NCI-H82 (cell line): Measurements from ENCODE around the gene SPINK1.
A peak's percentile ranks its signal among the peaks of the same experiment; 100 is the strongest.
"Not testable (repeated sequence)": the region's sequence is repeated elsewhere in the genome, so short reads cannot be mapped to it uniquely, and the experiment has no call there.

Experiments used
- DNase-seq: peaks from one replicate; lab custom pipeline; 2025; lab: John Stamatoyannopoulos, UW

The SPINK1 gene

DNA sequence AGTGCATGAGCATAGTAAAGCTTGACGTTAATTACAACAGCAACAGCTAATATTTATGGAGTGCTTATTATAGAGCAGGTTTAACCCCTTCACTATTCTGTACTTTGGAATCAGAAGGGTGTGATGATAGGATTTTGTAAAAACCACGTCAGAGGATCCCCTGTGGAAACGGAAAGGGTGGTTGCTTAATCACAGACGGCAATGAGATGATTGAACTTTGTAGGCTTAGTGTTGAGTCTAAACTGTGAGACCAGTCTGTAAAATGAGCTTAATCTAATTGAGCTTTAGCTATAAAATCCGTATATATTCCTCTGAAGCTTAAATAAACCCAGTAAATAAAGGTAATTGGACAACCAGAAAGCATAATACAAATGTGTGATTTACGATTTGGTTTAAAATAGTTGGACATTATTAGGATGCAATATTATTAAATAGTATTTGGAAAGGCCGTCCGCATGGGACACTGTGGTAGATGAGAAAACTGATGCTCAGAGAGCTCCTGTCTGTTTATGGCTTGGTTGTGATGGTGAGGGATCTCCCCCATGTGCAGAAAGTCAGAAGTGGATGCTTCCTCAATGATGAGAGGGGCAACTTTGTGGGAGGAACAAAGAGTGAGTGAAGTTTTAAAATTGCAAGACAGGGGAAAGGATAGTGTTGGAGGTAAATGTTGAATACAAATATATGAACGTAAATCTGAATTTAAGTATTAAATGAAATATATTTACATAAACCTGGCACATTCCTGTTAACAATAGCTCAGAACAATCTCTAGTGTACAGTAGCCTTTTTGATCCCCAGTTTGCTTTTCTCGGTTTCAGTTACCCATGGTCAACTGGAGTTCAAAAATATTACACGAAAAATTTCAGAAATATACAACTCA lies 23.7 kb upstream of the SPINK1 start:
- DNase-seq = peak; percentile 46

DNA sequence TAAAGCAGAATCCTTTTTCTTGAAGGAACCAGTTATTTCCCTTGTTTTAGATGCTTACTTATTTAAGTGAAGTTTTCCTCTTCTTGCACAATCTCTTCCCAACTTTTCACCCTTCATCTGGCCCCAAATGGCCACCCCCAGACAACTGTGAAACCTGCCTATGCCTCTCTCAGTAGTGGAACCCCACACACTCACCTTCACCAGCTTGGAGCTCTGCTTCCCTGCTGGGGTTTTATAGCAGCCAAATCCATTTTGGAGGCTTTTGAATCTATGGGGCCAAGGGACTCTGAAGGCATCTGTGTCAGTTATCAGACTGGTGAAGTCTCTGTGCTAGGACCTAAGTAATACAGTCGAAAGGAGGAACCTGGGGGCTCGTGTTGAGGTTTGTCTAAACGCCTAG lies 22.9 kb upstream of the SPINK1 start:
- DNase-seq = peak; percentile 31

DNA sequence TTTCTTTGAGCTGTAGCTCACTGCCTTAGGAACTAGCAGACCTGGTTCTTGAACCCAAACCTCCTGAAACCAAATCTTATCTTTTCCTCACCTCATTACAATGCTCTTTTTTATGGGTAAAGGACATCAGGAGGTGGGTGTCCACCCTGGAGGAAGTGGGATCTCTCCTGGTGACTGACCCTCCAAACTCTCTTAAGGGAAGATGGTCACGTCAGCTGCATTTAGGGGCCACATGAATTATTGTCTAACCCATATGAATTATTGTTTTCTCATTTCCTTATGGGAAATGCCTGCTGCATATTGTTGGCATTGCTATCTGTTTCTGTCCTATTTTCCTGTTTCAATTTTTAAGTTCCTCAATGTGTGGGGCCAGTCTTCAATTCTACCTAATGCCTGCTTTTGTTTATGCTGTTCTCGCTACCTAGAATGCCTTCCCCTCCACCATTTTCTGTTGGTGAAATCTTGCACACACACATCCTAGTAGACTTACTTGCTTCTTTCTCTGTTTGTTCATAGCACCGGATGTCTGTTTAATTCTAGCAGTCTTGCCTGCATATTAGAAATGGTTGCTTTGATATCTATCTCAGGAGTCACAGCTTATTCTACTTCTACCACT lies 22.0 kb upstream of the SPINK1 start:
- no peak for DNase-seq

DNA sequence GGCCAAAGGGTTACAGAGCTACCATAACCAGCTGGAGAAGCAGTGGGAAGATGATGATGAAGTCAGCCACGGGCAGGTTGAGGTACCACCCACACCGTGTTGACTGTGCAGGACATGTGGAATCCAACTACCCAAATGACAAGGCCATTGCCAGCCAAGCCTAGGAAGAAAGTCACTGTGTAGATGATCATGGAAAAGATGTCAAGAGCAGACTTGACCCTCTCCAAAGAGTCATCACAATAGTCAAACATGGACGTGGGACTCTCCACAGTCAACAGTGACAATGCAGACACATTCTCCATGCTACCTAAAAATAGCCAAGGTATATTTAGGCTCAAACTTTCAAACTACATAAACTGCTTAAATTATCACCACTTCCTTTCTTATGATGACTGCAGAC lies 20.9 kb upstream of the SPINK1 start:
- no peak for DNase-seq

DNA sequence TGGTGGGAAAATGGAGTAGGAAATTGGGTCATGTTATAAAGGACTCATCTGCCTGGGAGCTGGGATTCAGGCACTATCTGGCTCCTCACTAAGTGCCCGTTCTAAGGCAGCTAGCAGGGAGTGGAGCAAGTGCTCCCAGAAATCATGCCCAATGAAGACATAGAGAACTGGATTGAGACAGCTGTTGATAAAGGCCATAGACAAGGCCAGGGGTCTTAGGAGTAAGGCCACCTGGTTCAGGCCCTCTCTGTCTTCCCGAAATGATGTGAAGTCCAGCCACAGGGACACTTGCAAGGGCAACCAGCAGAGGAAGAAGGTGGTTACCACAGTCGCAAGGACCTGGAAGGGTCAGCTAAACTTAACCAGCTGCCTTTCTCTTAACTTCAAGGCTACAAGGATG lies 20.1 kb upstream of the SPINK1 start:
- DNase-seq = no peak

DNA sequence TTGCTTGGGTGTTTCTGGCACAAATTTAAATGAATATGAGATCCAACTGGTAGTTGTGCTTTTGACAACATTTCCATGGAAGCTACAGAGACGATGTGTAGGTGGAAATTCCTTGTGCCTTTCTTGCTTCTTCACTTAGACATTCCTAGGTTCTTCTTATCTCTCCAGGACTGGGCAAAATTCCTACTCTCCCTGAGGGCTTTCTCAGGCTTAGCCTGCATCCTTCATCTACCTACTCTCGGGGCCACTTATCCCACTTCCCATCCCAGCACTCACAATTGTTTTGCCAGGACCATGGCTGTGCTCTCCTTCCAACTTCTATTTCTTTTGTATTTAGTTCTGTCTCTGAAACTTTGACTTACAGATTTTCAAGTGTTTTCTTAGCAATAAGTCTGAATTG lies 17.8 kb upstream of the SPINK1 start:
- no peak for DNase-seq

DNA sequence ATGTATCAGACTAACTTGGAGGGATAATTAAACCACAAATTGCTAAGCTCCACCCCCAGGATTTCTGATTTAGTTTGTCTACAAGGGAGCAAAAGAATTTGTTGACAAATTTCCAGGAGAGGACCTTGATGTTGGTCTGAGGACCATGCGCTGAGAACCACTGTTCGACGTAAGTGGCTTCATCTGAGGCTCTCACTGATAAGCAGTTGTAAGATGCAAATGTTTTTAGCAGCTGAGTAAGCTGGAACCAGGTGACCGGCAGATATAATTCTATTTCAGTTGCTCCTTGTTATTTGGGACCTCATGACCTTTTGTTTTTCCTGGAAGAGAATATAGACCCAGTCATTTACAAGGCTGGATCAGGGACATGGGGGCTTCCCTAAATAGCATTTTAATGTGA lies 14.1 kb upstream of the SPINK1 start:
- no peak for DNase-seq

DNA sequence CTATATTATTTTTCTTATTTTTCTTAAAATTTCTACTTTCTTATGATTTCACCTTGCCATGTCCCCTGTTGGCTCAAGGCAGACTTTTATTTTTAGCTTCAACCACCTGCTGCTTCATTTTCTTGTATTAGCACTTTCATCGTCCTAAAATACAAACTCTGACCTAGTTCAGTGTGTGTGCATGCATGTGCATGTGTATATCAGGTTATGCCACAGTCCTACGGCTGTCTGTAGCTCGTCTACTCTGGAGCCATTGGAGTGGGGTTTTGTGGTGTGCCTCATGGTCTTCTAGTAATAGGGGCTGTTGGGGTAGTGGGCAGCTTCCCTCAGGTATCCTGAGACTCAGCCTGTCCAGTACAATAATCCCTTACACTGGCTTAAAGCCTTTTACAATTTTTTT lies 13.4 kb upstream of the SPINK1 start:
- no peak for DNase-seq

DNA sequence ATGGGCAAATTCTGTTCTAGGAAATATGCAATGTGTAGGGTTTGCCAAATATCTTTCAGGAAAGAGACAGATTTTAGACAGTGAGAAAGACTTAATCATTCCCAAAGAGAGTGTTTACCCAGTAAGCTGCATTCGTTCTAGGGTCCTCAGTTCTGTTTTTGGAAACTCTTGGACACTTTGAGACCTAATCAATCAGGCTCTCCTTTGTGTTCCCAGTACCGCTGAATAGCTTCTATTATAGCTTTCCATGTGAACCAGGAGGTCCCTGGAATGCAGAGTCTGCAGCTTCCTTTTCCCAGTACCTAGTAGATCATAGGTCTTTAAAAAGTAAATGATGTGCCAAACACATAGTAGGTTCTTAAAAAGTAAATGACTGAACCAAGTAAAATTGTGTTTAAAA lies 11.4 kb upstream of the SPINK1 start:
- DNase-seq = no peak

DNA sequence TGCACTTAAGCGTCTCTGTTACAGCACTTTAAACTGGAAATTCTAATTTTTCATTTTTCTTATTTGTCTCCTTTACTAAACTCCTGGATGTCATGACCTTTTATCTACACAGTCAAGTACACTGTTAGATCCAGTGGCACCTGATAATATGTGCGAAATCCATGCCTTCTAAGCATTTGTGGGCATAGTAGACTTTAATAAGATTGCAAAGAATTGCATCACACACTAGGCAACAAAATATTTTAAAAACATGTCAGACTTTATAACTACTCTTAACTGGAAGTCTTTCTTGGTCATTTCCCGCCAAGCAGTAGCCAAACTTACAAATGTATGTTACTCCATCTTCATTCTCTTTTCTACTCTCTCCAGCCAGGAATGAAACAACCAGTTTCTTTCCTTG lies 5.0 kb upstream of the SPINK1 start:
- no peak for DNase-seq

DNA sequence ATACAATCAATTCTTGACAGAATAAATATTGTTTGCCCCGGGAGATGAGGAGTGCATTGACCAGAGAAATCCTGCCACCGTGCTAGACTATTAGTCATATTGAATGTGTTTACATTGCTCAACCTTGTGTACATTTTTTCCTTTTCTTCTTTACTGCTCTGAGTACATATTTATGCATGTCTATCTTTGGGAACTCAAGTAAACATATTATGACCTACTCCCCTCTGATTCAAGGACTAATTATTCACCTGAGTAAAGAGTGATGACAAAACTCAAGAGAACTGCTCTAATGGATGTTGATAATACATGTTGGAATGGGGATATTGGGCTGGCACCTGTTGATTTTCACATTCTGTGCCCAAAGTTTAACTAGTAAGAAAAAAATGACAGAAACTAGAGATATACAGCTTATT lies 3.9 kb upstream of the SPINK1 start:
- no peak for DNase-seq

DNA sequence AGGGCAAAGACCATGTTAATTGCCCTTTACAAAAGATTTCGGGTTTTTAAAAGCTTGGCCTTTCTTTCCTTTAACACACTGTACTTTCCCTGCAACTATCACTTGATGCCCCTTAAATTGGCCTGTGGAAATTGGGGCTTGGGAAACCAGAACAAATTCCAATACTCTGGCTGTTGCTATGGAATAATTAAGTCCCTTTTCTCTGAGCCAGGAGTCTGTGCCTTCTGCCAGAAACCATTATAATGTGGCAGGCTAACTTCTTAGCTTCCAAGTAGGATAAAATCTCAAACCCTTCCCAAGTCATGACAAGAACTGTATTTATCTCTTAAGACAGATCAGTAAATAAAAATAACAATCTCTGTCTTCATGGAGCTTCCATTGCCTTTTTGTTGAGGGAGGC lies 1.1 kb upstream of the SPINK1 start:
- no peak for DNase-seq

DNA sequence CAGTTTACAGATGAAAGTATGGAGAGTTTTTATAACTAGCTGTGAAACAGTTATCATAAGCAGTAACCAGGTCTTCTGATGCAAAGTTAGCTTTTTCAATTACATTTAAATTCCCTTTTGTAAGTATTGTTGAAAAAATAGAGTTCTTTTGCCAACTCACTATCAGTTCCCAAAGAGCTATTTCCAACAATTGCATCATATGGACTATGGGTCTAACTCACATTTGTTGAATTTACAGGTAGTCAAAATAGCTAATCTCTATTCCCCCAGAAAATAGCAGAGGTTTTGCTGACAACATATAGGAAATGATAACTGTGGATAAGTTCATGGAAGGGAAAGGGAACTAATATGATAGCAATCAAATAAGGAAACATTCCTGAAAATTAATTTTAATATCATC lies 1.4 kb downstream of the SPINK1 start:
- DNase-seq = no peak

DNA sequence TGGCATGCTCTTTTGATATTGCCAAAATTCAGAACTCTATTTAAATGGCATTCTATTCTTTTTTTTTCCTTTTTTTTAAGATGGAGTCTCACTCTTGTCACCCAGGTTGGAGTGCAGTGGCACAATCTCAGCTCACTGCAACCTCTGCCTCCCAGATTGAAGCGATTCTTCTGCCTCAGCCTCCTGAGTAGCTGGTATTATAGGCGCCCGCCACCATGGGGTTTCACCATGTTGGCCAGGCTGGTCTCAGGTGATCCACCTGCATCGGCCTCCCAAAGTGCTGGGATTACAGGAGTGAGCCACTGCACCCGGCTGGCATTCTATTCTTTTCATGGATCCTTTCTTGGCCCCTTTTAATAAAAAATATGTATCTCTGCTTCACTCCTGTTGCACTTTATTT lies 4.5 kb downstream of the SPINK1 start:
- DNase-seq = not testable (repeated sequence)

DNA sequence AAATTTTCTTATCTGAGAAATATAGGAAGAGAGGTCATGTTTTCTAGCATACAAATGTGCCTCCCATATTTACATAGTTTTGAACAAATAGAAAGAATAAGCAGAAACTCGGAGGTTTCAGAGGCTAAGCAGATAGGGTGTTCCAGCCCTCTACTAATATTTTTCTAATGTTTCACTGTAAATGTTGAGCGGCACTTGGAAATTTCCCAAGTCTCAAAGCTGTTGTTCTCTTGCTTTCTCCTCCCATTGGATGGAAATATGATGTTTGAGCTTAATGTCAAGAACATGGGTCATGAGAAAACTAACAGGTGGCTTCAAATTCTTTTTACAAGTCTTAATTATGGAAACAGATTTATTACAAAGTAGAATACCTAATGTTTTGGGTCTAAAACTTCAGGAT lies 5.1 kb downstream of the SPINK1 start:
- DNase-seq = no peak

DNA sequence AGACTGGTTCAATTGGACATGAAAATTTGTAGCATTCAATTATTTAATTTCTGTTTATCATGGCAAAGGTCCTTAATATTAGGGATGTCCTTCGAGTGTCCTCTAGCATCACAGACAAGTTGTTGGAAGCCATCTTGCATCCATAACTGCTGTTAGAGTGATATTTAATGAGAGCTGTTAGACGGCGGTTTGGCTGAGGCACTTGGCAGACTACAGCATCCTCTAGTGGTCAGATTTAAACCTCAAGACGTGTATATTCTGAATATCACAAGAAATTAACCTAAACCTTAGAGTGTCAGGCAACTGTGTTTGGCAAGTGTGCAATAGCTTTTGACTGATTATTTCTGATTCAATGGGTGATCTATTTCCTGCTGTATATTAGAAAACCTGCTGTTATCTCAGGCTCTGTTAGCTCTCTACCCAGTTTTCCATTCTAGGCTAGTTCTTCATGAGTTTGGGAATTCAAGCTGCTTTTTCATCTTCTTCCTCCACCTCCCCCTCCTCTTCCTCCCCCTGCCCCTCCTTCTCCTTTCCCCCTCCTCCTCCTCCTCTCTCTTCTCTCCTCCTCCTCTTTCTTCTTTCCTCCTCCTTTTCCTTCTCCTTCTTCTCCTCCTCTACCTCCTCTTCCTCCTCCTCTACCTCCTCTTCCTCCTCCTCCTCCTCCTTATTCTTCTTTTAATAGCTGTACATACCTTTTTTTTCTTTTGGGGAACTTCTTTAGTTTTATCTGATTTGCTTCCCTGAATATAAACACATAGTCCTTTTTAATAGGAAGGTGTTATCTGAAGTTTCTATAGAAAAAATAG lies 8.6 kb downstream of the SPINK1 start:
- peak; percentile 79 for DNase-seq

DNA sequence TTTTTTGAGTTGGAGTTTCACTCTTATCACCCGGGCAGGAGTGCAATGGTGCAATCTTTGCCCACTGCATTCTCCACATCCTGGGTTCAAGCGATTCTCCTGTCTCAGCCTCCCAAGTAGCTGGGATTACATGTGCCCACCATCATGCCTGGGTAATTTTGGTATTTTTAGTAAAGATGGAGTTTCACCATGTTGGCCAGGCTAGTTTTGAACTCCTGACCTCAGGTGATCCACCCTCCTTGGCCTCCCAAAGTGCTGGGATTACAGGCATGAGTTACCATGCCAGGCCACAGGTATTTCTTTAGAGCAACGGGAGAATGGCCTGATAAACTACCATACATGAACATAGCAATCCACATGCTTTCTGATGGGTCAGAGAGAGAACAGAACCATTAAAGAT lies 9.2 kb downstream of the SPINK1 start:
- DNase-seq = not testable (repeated sequence)

DNA sequence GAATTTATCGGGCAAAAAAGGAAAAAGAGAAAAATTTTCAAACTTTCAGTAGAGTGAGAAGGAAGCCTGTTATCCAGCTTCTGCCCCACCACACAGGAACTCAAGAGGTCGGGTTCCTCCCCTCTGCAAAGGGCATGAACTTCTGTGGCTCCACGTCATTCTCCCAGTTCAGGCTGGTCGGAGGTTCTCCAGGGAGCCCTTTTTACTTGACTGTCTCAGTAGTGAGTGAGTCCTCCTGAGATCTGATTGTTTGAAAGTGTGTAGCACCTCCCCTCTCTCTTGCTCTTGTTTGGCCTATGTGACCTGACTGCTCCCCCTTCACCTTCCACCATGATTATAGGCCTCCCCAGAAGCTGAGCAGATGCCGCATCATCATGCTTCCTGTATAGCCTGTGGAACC lies 9.7 kb downstream of the SPINK1 start:
- DNase-seq = no peak

DNA sequence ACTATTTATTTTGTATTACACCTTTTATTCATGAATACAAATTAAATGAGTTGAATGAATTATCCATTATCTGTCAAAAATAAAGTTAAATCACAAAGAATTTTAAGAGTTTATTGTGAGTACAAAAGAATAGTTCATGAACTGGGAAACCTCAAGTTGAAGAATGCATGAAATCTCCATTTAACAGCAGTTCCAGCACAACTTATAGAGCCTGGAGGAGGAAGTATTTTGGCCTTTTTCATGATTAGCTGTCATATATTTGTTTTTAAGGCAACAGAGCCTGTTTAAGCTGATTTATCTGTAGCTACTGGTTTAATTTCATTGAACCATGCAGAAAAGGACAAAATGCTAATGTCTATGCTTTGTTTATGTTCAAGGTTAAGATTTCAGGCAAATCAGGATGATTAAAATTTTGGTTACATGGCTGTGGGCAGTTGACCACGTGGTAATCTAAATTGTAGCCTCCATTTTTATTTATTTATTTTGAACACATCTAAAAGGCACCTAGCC lies 12.2 kb downstream of the SPINK1 start:
- no peak for DNase-seq

DNA sequence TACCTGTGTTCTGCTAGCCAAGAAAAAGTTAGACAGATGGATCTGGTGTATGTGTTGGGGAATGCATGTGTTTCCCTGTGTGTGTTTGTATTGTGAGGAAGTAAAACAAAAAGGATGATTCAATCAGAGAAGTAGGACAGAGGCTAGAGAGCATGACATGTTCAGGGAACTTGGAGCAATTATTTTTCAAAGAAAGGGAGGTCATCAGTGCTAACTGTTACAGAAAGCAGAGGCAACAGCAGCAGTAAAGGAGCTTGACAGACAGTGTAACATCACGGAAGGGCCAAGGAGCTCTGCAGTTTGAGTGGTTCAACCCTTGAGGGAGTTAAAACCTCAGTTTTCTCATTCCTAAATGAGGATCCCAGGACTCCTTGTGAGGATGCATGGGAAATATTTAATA lies 13.2 kb downstream of the SPINK1 start:
- no peak for DNase-seq

DNA sequence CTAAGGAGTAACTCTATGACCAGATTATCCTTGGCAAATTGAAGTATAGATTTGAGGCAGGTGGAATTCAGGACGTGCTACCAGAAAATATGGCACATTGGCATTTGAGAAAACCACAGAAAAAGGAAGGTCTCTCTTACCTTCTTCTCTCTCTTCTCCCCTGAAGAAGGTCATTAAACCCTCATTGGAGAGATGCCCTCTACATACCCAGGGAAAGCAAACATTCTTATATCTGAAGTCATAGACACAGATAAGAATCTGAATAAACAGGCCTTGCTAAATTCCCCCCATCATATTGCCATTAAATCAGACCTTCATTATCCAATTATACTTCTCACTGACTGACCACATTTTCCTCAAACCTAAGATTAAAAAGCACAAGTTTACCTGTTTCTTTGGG lies 17.8 kb downstream of the SPINK1 start:
- no peak for DNase-seq

DNA sequence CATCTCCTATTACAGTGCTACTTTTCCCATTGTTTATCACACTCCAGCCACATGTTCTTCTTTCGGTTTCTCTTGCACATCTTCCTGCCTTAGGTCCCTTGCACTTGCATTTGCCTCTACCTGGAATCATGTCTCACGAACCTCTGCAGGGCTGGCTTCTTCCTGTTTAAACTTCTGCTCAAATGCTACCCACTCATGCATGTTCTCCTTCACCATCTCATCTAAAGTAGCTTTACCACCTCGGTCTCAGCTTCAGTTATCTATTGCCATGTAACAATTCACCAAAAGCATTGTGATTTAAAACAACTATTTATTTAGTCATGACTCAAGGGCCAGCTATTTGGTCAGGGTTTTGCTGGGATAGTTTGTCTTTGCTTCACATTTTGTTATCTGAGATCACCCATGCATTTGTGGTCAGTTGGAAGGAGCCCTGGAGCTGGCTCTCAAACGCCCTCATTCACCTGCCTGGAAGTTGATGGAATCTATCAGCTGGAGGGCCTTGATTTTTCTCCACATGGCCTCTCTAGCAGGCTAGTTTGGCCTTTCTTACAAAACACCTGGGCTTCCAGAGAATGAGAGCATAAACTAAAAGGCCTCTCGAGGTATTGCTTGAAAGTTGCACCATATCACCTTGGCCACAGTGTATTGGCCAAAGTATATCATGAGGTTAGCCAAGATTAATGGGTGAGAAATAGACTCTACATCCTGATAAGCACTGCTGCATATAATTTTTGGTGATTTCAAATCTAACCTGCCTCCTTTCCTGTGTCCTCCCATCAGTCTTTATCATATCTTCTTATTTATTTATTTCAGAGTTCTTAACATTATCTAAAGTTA lies 21.4 kb downstream of the SPINK1 start:
- DNase-seq = no peak
